A673 (cell line): ENCODE measurements around the gene TTLL11.

Experiments
- CTCF ChIP-seq: fragments of 300-800, 200-600 bp; sonication (generic); conservative IDR thresholded peaks from 2 replicates; pipeline ENCODE4 v1.5.1; 2017; ENCODE audit warnings: low read depth, mild to moderate bottlenecking, antibody characterized with exemption, low read length, moderate library complexity, mixed read lengths
- EZH2 ChIP-seq: fragments of 200-600 bp; sonication (generic); IDR thresholded peaks from 2 replicates; pipeline ENCODE4 v1.6.1; 2017; ENCODE audit warnings: borderline replicate concordance, low read depth, mild to moderate bottlenecking, mixed read lengths, antibody characterized with exemption, low read length; ENCODE audit not compliant: poor library complexity, severe bottlenecking

DNA sequence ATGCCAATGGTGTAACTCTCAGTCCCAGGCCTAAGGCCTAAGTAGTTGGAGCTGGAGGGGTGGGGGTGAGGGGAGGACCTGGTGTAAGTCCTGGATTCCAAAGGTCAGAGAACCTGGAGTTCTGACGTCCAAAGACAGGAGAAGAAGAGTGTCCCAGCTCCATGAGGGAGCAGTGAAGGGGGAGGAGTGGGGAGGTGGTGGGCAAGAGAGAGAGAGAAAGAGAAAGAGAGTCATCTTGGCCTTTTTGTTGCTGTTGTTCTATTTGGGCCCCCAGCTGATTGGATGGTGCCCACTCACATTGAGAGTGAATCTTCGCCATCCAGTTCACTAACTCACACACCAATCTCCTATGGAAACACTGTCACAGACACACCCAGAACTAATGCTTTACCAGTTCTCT is 242.7 kb downstream of the TTLL11 start:
- TF ChIP-seq CTCF (no peak), EZH2 (no peak)
